Neural cell (in vitro differentiated cells): Measurements from ENCODE around the gene PSMD3. TPM values are rescaled to one million over a fixed set of nuclear protein-coding genes. Genes with fewer than 3 reads are reported as not detected.
A peak's percentile ranks its signal among the peaks of the same experiment; 100 is the strongest.

Experiments used
- H2AFZ ChIP-seq: fragments of 200-600, 300-800 bp; sonication (generic), shearing (Covaris generic); 2 replicates; pipeline ENCODE4 v1.6.0; 2014; ENCODE audit warnings: low read depth, mild to moderate bottlenecking, antibody characterized with exemption, low read length, moderate library complexity
- H3F3A ChIP-seq: fragments of 200-600 bp; shearing (Covaris generic); 2 replicates; pipeline ENCODE4 v1.6.1; 2016; ENCODE audit warnings: mild to moderate bottlenecking, moderate library complexity, mixed read lengths, antibody characterized with exemption, low read length; ENCODE audit not compliant: insufficient read depth, poor library complexity, severe bottlenecking
- H3K27ac ChIP-seq: fragments of 200-600, 300-800 bp; sonication (generic), shearing (Covaris generic); 2 replicates; pipeline ENCODE4 v1.5.1; 2014; ENCODE audit warnings: mild to moderate bottlenecking, low read length, moderate library complexity
- H3K27me3 ChIP-seq: fragments of 300-800, 200-600 bp; sonication (generic), shearing (Covaris generic); 2 replicates; pipeline ENCODE4 v1.6.0; 2014; ENCODE audit warnings: mild to moderate bottlenecking, low read depth, low read length, moderate library complexity; ENCODE audit not compliant: insufficient read depth
- H3K36me3 ChIP-seq: fragments of 300-800, 200-600 bp; sonication (generic), shearing (Covaris generic); 2 replicates; pipeline ENCODE4 v1.5.1; 2014; ENCODE audit warnings: mild to moderate bottlenecking, antibody characterized with exemption, low read length, moderate library complexity; ENCODE audit not compliant: insufficient read depth
- H3K4me2 ChIP-seq: fragments of 300-800, 200-600 bp; sonication (generic), shearing (Covaris generic); 2 replicates; pipeline ENCODE4 v1.6.0; 2014; ENCODE audit warnings: mild to moderate bottlenecking, low read length
- H3K4me3 ChIP-seq: fragments of 300-800, 200-600 bp; sonication (generic), shearing (Covaris generic); 2 replicates; pipeline ENCODE4 v1.5.1; 2014; ENCODE audit warnings: mild to moderate bottlenecking, low read length, moderate library complexity
- H3K79me2 ChIP-seq: fragments of 200-600 bp; shearing (Covaris generic); replicated peaks from 2 replicates; pipeline ENCODE4 v1.6.0; 2014; ENCODE audit warnings: mild to moderate bottlenecking, low read length, moderate library complexity; ENCODE audit not compliant: insufficient read depth
- H3K9ac ChIP-seq: fragments of 300-800, 200-600 bp; sonication (generic), shearing (Covaris generic); 2 replicates; pipeline ENCODE4 v1.6.1; 2016; ENCODE audit warnings: mild to moderate bottlenecking, low read length, mixed read lengths
- H3K9me2 ChIP-seq: fragments of 200-600 bp; shearing (Covaris generic); 2 replicates; pipeline ENCODE4 v1.6.1; 2016; ENCODE audit warnings: mild to moderate bottlenecking, low read length, mixed read lengths; ENCODE audit not compliant: insufficient read depth
- H3K9me3 ChIP-seq: fragments of 200-600, 300-800 bp; sonication (generic), shearing (Covaris generic); 2 replicates; pipeline ENCODE4 v1.6.1; 2016; ENCODE audit warnings: mild to moderate bottlenecking, mixed run types, low read length, moderate library complexity, mixed read lengths
- H4K20me1 ChIP-seq: fragments of 200-600 bp; shearing (Covaris generic); 2 replicates; pipeline ENCODE4 v1.6.1; 2016; ENCODE audit warnings: mild to moderate bottlenecking, mixed run types; ENCODE audit not compliant: insufficient read depth
- EP300 ChIP-seq: fragments of 450-650 bp; conservative IDR thresholded peaks from 2 replicates; pipeline ENCODE4 v1.6.1; 2014; ENCODE audit warnings: antibody characterized with exemption, mild to moderate bottlenecking, moderate library complexity; ENCODE audit not compliant: poor library complexity, severe bottlenecking
- EZH2 ChIP-seq: fragments of 200-600, 300-800 bp; shearing (Covaris generic), sonication (generic); IDR thresholded peaks from 2 replicates; pipeline ENCODE4 v1.6.1; 2014; ENCODE audit warnings: antibody characterized with exemption, low read length, borderline replicate concordance, mild to moderate bottlenecking; ENCODE audit not compliant: insufficient read depth, poor library complexity, severe bottlenecking
- MXI1 ChIP-seq: fragments of 450-650 bp; conservative IDR thresholded peaks from 2 replicates; pipeline ENCODE4 v1.6.1; 2014; ENCODE audit warnings: antibody characterized with exemption, mild to moderate bottlenecking; ENCODE audit not compliant: poor library complexity, severe bottlenecking
- POLR2AphosphoS5 ChIP-seq: IDR thresholded peaks from 2 replicates; pipeline ENCODE4 v1.6.1; 2012
- RAD21 ChIP-seq: fragments of 450-650 bp; conservative IDR thresholded peaks from 2 replicates; pipeline ENCODE4 v1.6.1; 2014; ENCODE audit warnings: antibody characterized with exemption, mild to moderate bottlenecking, moderate library complexity
- SMC3 ChIP-seq: fragments of 450-650 bp; conservative IDR thresholded peaks from 2 replicates; pipeline ENCODE4 v1.6.1; 2014; ENCODE audit warnings: antibody characterized with exemption, mild to moderate bottlenecking, moderate library complexity; ENCODE audit not compliant: poor library complexity
- TAF1 ChIP-seq: IDR thresholded peaks from 2 replicates; pipeline ENCODE4 v1.6.1; 2012; ENCODE audit warnings: low read depth
- polyA plus RNA-seq: library from polyadenylated mRNA; depleted of rRNA; stranded (reverse); fragments of >200 nt; gene quantifications from 2 replicates; pipeline ENCODE4 v1.2.3, GENCODE V29; 2014
- TF ChIP-seq, protein P1 (sequence below): IDR thresholded peaks from 2 replicates; pipeline ENCODE4 v1.6.1; 2012; ENCODE audit warnings: borderline replicate concordance
- TF ChIP-seq, protein P2 (sequence below): fragments of 450-650 bp; IDR thresholded peaks from 2 replicates; pipeline ENCODE4 v1.5.1; 2014; ENCODE audit warnings: antibody characterized with exemption, mild to moderate bottlenecking, moderate library complexity; ENCODE audit not compliant: poor library complexity, severe bottlenecking

PSMD3 gene
- polyA plus RNA-seq, 1 donor from 2014 or later, result 117 TPM

DNA sequence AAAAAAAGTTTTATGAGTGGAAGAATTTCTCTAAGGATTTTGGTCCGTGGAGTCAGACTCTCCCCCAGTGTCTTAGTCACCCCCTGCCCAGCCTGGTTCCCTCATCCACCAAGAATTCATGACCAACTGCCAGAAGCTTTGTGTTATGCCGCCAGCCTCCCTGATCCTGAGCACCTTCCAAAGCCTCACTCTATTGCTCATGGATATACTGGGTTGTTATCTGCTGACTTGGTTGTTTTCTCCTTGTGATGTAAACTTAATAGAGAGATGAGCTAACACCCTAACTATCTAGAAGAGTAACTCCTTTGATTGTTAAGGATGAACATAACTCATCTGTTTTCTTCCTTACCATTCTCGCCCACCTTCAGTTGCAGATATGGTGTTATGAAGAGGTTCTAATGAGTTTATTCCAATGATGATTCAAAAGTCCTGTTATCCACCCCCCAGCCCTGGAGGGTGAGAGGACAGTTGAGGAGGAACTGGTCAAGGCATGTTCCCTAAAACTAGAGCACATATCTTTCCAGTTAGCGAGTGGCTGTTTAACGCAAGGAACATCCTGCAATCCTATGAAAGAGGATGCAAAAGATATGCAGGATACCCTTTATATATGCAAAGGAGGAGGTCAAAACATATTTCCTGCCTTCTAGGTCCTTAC is 1.5 kb upstream of the PSMD3 start:
- Histone ChIP-seq H3K9ac (peak overlapping the region; percentile 71), H2AFZ (peak overlapping the region; percentile 51), H3K4me3 (peak overlapping the region; percentile 89), H3K36me3 (no peaks in the 10 kb centered on the region), H3F3A (no peaks in the 10 kb centered on the region), H3K9me2 (no peaks in the 10 kb centered on the region), H3K4me2 (peak overlapping the region; percentile 46), H3K79me2 (peaks cover 20% of the 10 kb centered on the region), H3K27ac (no peak overlapping the region), H3K27me3 (no peaks in the 10 kb centered on the region), H3K9me3 (no peaks in the 10 kb centered on the region), H4K20me1 (no peaks in the 10 kb centered on the region)
- TF ChIP-seq TAF1 (no peak), EZH2 (no peak), POLR2AphosphoS5 (no peak), MXI1 (no peak), EP300 (no peak), RAD21 (no peak), SMC3 (no peak)
- TF ChIP-seq, protein P1, sequence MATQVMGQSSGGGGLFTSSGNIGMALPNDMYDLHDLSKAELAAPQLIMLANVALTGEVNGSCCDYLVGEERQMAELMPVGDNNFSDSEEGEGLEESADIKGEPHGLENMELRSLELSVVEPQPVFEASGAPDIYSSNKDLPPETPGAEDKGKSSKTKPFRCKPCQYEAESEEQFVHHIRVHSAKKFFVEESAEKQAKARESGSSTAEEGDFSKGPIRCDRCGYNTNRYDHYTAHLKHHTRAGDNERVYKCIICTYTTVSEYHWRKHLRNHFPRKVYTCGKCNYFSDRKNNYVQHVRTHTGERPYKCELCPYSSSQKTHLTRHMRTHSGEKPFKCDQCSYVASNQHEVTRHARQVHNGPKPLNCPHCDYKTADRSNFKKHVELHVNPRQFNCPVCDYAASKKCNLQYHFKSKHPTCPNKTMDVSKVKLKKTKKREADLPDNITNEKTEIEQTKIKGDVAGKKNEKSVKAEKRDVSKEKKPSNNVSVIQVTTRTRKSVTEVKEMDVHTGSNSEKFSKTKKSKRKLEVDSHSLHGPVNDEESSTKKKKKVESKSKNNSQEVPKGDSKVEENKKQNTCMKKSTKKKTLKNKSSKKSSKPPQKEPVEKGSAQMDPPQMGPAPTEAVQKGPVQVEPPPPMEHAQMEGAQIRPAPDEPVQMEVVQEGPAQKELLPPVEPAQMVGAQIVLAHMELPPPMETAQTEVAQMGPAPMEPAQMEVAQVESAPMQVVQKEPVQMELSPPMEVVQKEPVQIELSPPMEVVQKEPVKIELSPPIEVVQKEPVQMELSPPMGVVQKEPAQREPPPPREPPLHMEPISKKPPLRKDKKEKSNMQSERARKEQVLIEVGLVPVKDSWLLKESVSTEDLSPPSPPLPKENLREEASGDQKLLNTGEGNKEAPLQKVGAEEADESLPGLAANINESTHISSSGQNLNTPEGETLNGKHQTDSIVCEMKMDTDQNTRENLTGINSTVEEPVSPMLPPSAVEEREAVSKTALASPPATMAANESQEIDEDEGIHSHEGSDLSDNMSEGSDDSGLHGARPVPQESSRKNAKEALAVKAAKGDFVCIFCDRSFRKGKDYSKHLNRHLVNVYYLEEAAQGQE, result no peak
- TF ChIP-seq, protein P2, sequence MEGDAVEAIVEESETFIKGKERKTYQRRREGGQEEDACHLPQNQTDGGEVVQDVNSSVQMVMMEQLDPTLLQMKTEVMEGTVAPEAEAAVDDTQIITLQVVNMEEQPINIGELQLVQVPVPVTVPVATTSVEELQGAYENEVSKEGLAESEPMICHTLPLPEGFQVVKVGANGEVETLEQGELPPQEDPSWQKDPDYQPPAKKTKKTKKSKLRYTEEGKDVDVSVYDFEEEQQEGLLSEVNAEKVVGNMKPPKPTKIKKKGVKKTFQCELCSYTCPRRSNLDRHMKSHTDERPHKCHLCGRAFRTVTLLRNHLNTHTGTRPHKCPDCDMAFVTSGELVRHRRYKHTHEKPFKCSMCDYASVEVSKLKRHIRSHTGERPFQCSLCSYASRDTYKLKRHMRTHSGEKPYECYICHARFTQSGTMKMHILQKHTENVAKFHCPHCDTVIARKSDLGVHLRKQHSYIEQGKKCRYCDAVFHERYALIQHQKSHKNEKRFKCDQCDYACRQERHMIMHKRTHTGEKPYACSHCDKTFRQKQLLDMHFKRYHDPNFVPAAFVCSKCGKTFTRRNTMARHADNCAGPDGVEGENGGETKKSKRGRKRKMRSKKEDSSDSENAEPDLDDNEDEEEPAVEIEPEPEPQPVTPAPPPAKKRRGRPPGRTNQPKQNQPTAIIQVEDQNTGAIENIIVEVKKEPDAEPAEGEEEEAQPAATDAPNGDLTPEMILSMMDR, result no peak

DNA sequence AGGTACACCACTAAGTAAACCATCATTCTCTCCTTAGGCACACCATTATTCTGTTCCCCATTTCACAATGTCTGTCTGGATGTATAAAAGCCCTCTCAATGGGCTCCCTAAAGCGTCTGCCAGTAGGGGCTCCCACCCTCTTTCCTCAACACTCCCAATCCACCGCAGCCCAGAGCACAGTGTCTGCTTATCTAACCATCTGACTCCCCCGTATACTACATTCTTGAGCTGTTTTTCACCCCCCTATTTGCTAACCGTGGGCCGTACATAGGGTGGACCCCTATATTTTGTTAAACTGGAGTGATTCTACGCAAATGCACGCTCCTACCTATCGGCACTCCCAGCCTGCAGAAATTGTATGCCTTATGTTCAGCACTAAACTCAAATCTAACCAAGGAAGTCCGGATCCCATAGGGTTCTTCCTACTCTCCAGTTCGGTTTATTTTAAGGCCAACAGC is 685 bp upstream of the PSMD3 start:
- TF ChIP-seq, protein P1, result peak; percentile 20
- no peak for TF ChIP-seq SMC3
- peak overlapping the region; percentile 71 for H3K9ac ChIP-seq
- H3K27me3 ChIP-seq, result no peaks in the 10 kb centered on the region
- H3K9me2 ChIP-seq, result no peaks in the 10 kb centered on the region
- peak overlapping the region; percentile 51 for H2AFZ ChIP-seq
- H3K4me2 ChIP-seq, result peak overlapping the region; percentile 46
- H3K36me3 ChIP-seq, result no peaks in the 10 kb centered on the region
- peak overlapping the region; percentile 79 for H3K27ac ChIP-seq
- H3F3A ChIP-seq, result no peaks in the 10 kb centered on the region
- peaks cover 20% of the 10 kb centered on the region for H3K79me2 ChIP-seq
- H3K9me3 ChIP-seq, result no peaks in the 10 kb centered on the region
- H4K20me1 ChIP-seq, result no peaks in the 10 kb centered on the region
- H3K4me3 ChIP-seq, result peak overlapping the region; percentile 89
